Activated CD4-positive, alpha-beta T cell treated with anti-CD3 and anti-CD28 coated beads for 48 hours (primary cell): ENCODE data around the gene METTL26.

Experiments
- DNase-seq: peaks from one replicate; pipeline ENCODE4 v3.0.0-alpha.2; 2020

The METTL26 gene

GRCh38 chr16:674968-675883 is 39.1 kb upstream of the METTL26 start, which contains the start of gene RHBDL1:
RHBDL1 (plus strand) TSS chr16:675671; CDS start chr16:675791, 120 bp downstream.
- DNase-seq, result no peak

- no peak for DNase-seq
Measured at GRCh38 chr16:674214-674881, 38.2 kb upstream of the METTL26 start.

GRCh38 chr16:673399-673991 is 37.4 kb upstream of the METTL26 start:
- no peak for DNase-seq

- no peak for DNase-seq
Measured at GRCh38 chr16:672851-673250, 36.7 kb upstream of the METTL26 start.

- no peak for DNase-seq
Measured at GRCh38 chr16:672371-672770, 36.3 kb upstream of the METTL26 start.

- DNase-seq, result no peak
Measured at GRCh38 chr16:671353-672131, 35.4 kb upstream of the METTL26 start.

- DNase-seq, result no peak
Measured at GRCh38 chr16:670485-671352, 34.6 kb upstream of the METTL26 start.

GRCh38 chr16:669666-670065 is 33.6 kb upstream of the METTL26 start:
- DNase-seq, result no peak

GRCh38 chr16:668519-669171 is 32.5 kb upstream of the METTL26 start:
- peak; percentile 36 for DNase-seq

- peak; percentile 95 for DNase-seq
Measured at GRCh38 chr16:667780-668518, 31.8 kb upstream of the METTL26 start, which contains the start of gene RHOT2. RHOT2 (plus strand) TSS chr16:668132; CDS start chr16:668200, 68 bp downstream.

- no peak for DNase-seq
Measured at GRCh38 chr16:667113-667779, 31.1 kb upstream of the METTL26 start.

GRCh38 chr16:666572-666971 is 30.5 kb upstream of the METTL26 start:
- no peak for DNase-seq

- no peak for DNase-seq
Measured at GRCh38 chr16:662597-662996, 26.5 kb upstream of the METTL26 start.

- no peak for DNase-seq
Measured at GRCh38 chr16:662095-662494, 26.0 kb upstream of the METTL26 start.

GRCh38 chr16:661184-661821 is 25.2 kb upstream of the METTL26 start:
- no peak for DNase-seq

- DNase-seq, result peak; percentile 81
Measured at GRCh38 chr16:660459-661183, 24.5 kb upstream of the METTL26 start.

GRCh38 chr16:660132-660458 is 24.0 kb upstream of the METTL26 start:
- DNase-seq, result no peak

GRCh38 chr16:659618-660017 is 23.5 kb upstream of the METTL26 start:
- no peak for DNase-seq
